Body of pancreas (tissue), 4 donors: ENCODE data around the gene ETV3. TPM values are rescaled to one million over a fixed set of nuclear protein-coding genes. Genes with fewer than 3 reads are reported as not detected.

Experiments
- ATAC-seq: fragments of 150-250 bp; one replicate; pipeline ENCODE4 v1.9.1; 2016
- DNase-seq, 4 donors: peaks; one replicate each; pipeline ENCODE4 v3.0.0-alpha.2; 2019
- H3K27ac ChIP-seq, 4 donors: fragments of 200-600 bp; sonication (generic); 1 replicate in 3 of 4; 2 replicates in 1 of 4; pipeline versions ENCODE4 v1.5.1 to v1.6.1; 2016 to 2019; ENCODE audit warnings: mild to moderate bottlenecking in 1 of 4, mixed read lengths in 1 of 4, moderate library complexity in 1 of 4
- H3K27me3 ChIP-seq, 2 donors: fragments of 200-600 bp; sonication (generic); one replicate each; pipeline ENCODE4 v1.6.0; 2016; ENCODE audit warnings: mild to moderate bottlenecking in 1 of 2
- H3K36me3 ChIP-seq, 2 donors: fragments of 200-600 bp; sonication (generic); replicated peaks in 1 of 2; 2 replicates each; pipeline ENCODE4 v1.5.1; 2016; ENCODE audit warnings: low read depth in 2 of 2; ENCODE audit not compliant: insufficient read depth in 1 of 2
- H3K4me1 ChIP-seq: fragments of 200-600 bp; sonication (generic); one replicate; pipeline ENCODE4 v1.6.0; 2016
- H3K4me3 ChIP-seq, 2 donors: fragments of 200-600 bp; sonication (generic); 1 replicate in 1 of 2; 2 replicates in 1 of 2; pipeline ENCODE4 v1.5.1; 2016 to 2019
- H3K9me3 ChIP-seq, 3 donors: fragments of 200-600 bp; sonication (generic); 1 replicate in 2 of 3; 2 replicates in 1 of 3; pipeline ENCODE4 v1.5.1; 2016
- CTCF ChIP-seq, 7 experiments: fragments of 450-650 bp in 4 of 7; fragments of 200-600 bp in 3 of 7; sonication (generic) in 3 of 7; IDR thresholded peaks; one replicate each; pipeline ENCODE4 v1.5.1; 2016 to 2019; ENCODE audit warnings: antibody characterized with exemption in 7 of 7
- POLR2A ChIP-seq, 3 donors: fragments of 450-650 bp; IDR thresholded peaks; one replicate each; pipeline ENCODE4 v1.6.1; 2016; ENCODE audit warnings: antibody characterized with exemption in 3 of 3, mild to moderate bottlenecking in 2 of 3
- WGBS, 2 donors: methylation state at CpG; one replicate each; pipeline ENCODE4 v1.1.5; 2017; 5-methylcytosine and 5-hydroxymethylcytosine counted together
- intact Hi-C: fragments of 100-400 bp; cut with DNase I; formaldehyde crosslinking; loops from one replicate; pipeline ENCODE4 v1.15.1; 2023
- total RNA-seq, 2 donors: library from RNA; depleted of rRNA; stranded (reverse); fragments of >200 nt; gene quantifications; one replicate each; pipeline ENCODE4 v1.1.0, GENCODE V29; 2016

ETV3 gene
- total RNA-seq, 2 donors from 2014 or later = 5.6 to 11.4 TPM

- intact Hi-C loops = no loop called here
- TF ChIP-seq POLR2A (IDR thresholded peaks at IDR 0.05) = no peak
- TF ChIP-seq CTCF (IDR thresholded peaks at IDR 0.05) = no peak
- no peaks in the 10 kb centered on the region for H3K36me3 ChIP-seq
- peaks cover 0 to 13% of the 10 kb centered on the region in 2 donors for H3K27me3 ChIP-seq
- DNase-seq = peak in 2 of 4 donors; percentile 8 to 51
- no peaks in the 10 kb centered on the region for H3K4me1 ChIP-seq
- H3K27ac ChIP-seq = peak overlapping the region in 1 of 4 donors; percentile 10
- no peaks in the 10 kb centered on the region for H3K9me3 ChIP-seq
- no peak overlapping the region for H3K4me3 ChIP-seq
- ATAC-seq = no peak
- WGBS, 2 donors = 34 to 53% methylated on average over 6 of the region's 6 CpGs
Observed at GRCh38 chr1:157105988-157106812, 32.0 kb downstream of the ETV3 start.

GRCh38 chr1:157105298-157105987, 32.8 kb downstream of the ETV3 start:
- Histone ChIP-seq H3K27ac (no peak overlapping the region), H3K9me3 (no peaks in the 10 kb centered on the region), H3K36me3 (no peaks in the 10 kb centered on the region), H3K4me1 (no peaks in the 10 kb centered on the region), H3K4me3 (no peak overlapping the region), H3K27me3 (peaks cover 0 to 13% of the 10 kb centered on the region in 2 donors)
- ATAC-seq (no peak), DNase-seq (no peak)
- TF ChIP-seq CTCF (IDR thresholded peaks at IDR 0.05) (no peak), POLR2A (IDR thresholded peaks at IDR 0.05) (no peak)
- intact Hi-C loops = no loop called here
- WGBS, 2 donors = 37 to 49% methylated on average over 14 of the region's 14 CpGs

GRCh38 chr1:157104598-157105293, 33.4 kb downstream of the ETV3 start:
- H3K4me3 ChIP-seq = no peak overlapping the region
- no peak for DNase-seq
- 49 to 59% methylated on average over 6 of the region's 6 CpGs for WGBS, 2 donors
- no peaks in the 10 kb centered on the region for H3K36me3 ChIP-seq
- TF ChIP-seq CTCF (IDR thresholded peaks at IDR 0.05) (no peak), POLR2A (IDR thresholded peaks at IDR 0.05) (no peak)
- intact Hi-C loops = no loop called here
- H3K4me1 ChIP-seq = no peaks in the 10 kb centered on the region
- no peak overlapping the region for H3K27ac ChIP-seq
- H3K27me3 ChIP-seq = peaks cover 0 to 13% of the 10 kb centered on the region in 2 donors
- no peak for ATAC-seq
- no peaks in the 10 kb centered on the region for H3K9me3 ChIP-seq

GRCh38 chr1:157103268-157103667, 34.9 kb downstream of the ETV3 start:
- no peaks in the 10 kb centered on the region for H3K36me3 ChIP-seq
- DNase-seq = no peak
- TF ChIP-seq CTCF (IDR thresholded peaks at IDR 0.05) (no peak), POLR2A (IDR thresholded peaks at IDR 0.05) (no peak)
- no peak for ATAC-seq
- WGBS, 2 donors = 47 to 58% methylated on average over 4 to 5 of the region's 5 CpGs
- peaks cover 0 to 7% of the 10 kb centered on the region in 2 donors for H3K27me3 ChIP-seq
- intact Hi-C loops = no loop called here
- H3K4me1 ChIP-seq = no peaks in the 10 kb centered on the region
- H3K27ac ChIP-seq = no peak overlapping the region
- H3K9me3 ChIP-seq = no peaks in the 10 kb centered on the region
- H3K4me3 ChIP-seq = no peak overlapping the region
